Lower lobe of right lung (tissue), 2 donors: ENCODE data around the gene PYGM. TPM values are rescaled to one million over a fixed set of nuclear protein-coding genes. Genes with fewer than 3 reads are reported as not detected.

Experiments
- ATAC-seq, 2 donors: fragments of 200-7000 bp; cut with Tn5 transposase; one replicate each; pipeline ENCODE4 v1.9.1; 2020 to 2022; ENCODE audit warnings: mild to moderate bottlenecking in 2 of 2, moderate library complexity in 2 of 2
- DNase-seq: peaks from one replicate; pipeline ENCODE4 v3.0.0-alpha.2; 2020
- H3K27ac ChIP-seq: fragments of 200-600 bp; one replicate; pipeline ENCODE4 v1.8.0; 2022
- H3K27me3 ChIP-seq: fragments of 200-600 bp; one replicate; pipeline ENCODE4 v1.8.0; 2022; ENCODE audit warnings: low read depth
- H3K36me3 ChIP-seq: fragments of 200-600 bp; one replicate; pipeline ENCODE4 v1.8.0; 2022; ENCODE audit warnings: mild to moderate bottlenecking
- H3K4me1 ChIP-seq: fragments of 200-600 bp; one replicate; pipeline ENCODE4 v1.8.0; 2022
- H3K4me3 ChIP-seq: fragments of 200-600 bp; one replicate; pipeline ENCODE4 v1.8.0; 2022; ENCODE audit warnings: mild to moderate bottlenecking
- H3K9me3 ChIP-seq: fragments of 200-600 bp; one replicate; pipeline ENCODE4 v1.8.0; 2022
- intact Hi-C: fragments of 100-400 bp; cut with DNase I; formaldehyde crosslinking; loops from one replicate; pipeline ENCODE4 v1.11.0; 2022
- total RNA-seq: library from RNA; stranded (reverse); fragmentation: NEBNext Ultra II Directional; extraction: Animal tissue kit (Norgen Biotek cat#: 25700); gene quantifications from one replicate; pipeline ENCODE4 v1.2.1, GENCODE V29; 2021
- TF ChIP-seq, protein P1 (sequence below): fragments of 200-600 bp; IDR thresholded peaks from one replicate; pipeline ENCODE4 v1.8.0; 2022; ENCODE audit warnings: antibody characterized with exemption, mild to moderate bottlenecking
- donor health status: DM: no; HTN: yes; CAD: no; lungs with severe emphysema.

PYGM gene
- total RNA-seq, 1 donor from 2014 or later: 2.6 TPM

GRCh38 chr11:64770120-64770519 lies 10.3 kb upstream of the PYGM start:
- Histone ChIP-seq H3K27me3 (no peaks in the 10 kb centered on the region), H3K4me3 (no peak overlapping the region), H3K4me1 (peaks cover 51% of the 10 kb centered on the region), H3K9me3 (no peaks in the 10 kb centered on the region), H3K27ac (no peak overlapping the region), H3K36me3 (peaks cover 100% of the 10 kb centered on the region)
- DNase-seq: no peak
- intact Hi-C loops: no loop called here
- TF ChIP-seq, protein P1, sequence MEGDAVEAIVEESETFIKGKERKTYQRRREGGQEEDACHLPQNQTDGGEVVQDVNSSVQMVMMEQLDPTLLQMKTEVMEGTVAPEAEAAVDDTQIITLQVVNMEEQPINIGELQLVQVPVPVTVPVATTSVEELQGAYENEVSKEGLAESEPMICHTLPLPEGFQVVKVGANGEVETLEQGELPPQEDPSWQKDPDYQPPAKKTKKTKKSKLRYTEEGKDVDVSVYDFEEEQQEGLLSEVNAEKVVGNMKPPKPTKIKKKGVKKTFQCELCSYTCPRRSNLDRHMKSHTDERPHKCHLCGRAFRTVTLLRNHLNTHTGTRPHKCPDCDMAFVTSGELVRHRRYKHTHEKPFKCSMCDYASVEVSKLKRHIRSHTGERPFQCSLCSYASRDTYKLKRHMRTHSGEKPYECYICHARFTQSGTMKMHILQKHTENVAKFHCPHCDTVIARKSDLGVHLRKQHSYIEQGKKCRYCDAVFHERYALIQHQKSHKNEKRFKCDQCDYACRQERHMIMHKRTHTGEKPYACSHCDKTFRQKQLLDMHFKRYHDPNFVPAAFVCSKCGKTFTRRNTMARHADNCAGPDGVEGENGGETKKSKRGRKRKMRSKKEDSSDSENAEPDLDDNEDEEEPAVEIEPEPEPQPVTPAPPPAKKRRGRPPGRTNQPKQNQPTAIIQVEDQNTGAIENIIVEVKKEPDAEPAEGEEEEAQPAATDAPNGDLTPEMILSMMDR: no peak
- ATAC-seq: no peak

GRCh38 chr11:64769283-64769682 lies 9.5 kb upstream of the PYGM start:
- H3K36me3 ChIP-seq: peaks cover 100% of the 10 kb centered on the region
- H3K4me3 ChIP-seq: no peak overlapping the region
- H3K4me1 ChIP-seq: peaks cover 51% of the 10 kb centered on the region
- intact Hi-C loops: no loop called here
- TF ChIP-seq, protein P1: no peak
- no peak for ATAC-seq
- H3K9me3 ChIP-seq: no peaks in the 10 kb centered on the region
- no peak overlapping the region for H3K27ac ChIP-seq
- H3K27me3 ChIP-seq: no peaks in the 10 kb centered on the region
- DNase-seq: no peak

DNA sequence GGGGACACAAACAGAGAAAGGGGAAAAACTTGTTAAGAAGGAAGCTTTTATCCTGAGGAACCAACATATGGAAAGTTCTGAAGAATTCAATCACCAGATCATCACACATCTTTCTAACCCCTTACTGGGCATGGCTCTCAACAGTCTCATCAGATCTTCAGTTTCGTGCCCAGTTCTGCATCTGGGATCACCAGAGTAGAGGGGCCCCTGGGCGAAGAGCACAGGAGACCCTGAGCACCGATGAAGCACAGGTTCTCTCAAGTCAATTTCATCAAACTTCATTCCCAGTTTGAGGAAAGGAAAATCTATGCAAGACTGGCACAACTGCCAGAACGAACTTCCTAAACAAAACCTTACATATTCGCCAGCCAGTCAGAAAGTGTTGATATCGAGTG lies 8.5 kb upstream of the PYGM start:
- H3K36me3 ChIP-seq: peaks cover 100% of the 10 kb centered on the region
- DNase-seq (no peak), ATAC-seq (no peak)
- H3K27ac ChIP-seq: no peak overlapping the region
- TF ChIP-seq, protein P1: no peak
- H3K9me3 ChIP-seq: no peaks in the 10 kb centered on the region
- intact Hi-C loops: no loop called here
- no peaks in the 10 kb centered on the region for H3K27me3 ChIP-seq
- H3K4me1 ChIP-seq: peaks cover 51% of the 10 kb centered on the region
- H3K4me3 ChIP-seq: no peak overlapping the region

- H3K36me3 ChIP-seq: peaks cover 100% of the 10 kb centered on the region
- H3K9me3 ChIP-seq: no peaks in the 10 kb centered on the region
- H3K27me3 ChIP-seq: no peaks in the 10 kb centered on the region
- DNase-seq (peak; percentile 76), ATAC-seq (peak; percentile 38 to 48)
- peak overlapping the region; percentile 26 for H3K27ac ChIP-seq
- intact Hi-C loops: no loop called here
- TF ChIP-seq, protein P1: peak; percentile 75
- H3K4me1 ChIP-seq: peaks cover 50% of the 10 kb centered on the region
- no peak overlapping the region for H3K4me3 ChIP-seq
Observed at GRCh38 chr11:64767344-64768299, 7.8 kb upstream of the PYGM start.

DNA sequence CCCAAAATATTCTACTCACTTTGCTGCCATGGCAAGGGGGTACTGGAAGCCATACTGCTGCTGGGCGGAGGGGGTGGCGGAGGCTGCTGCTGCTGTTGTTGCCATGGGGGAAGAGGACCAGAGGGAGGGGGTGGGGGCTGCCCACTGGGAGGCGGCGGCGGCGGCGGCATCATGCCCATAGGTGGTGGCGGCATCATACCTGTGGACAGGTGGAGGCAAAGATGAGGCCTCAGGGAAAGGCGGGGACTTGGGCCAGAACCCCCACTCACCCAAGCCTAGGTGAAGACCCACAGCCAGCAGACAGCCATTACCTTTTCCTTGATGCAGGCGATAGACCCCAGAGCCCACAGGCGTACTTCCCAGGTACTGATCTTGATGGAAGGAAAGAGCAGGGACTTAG lies 7.1 kb upstream of the PYGM start:
- H3K9me3 ChIP-seq: no peaks in the 10 kb centered on the region
- no peak for ATAC-seq
- H3K4me1 ChIP-seq: peaks cover 43% of the 10 kb centered on the region
- DNase-seq: no peak
- TF ChIP-seq, protein P1: no peak
- intact Hi-C loops: no loop called here
- peaks cover 100% of the 10 kb centered on the region for H3K36me3 ChIP-seq
- H3K4me3 ChIP-seq: no peak overlapping the region
- H3K27me3 ChIP-seq: no peaks in the 10 kb centered on the region
- peak overlapping the region; percentile 26 for H3K27ac ChIP-seq
